Sigmoid colon (tissue), 4 donors: Measurements from ENCODE around the gene TRPV3.

Source experiments
- POLR2A ChIP-seq, 2 donors: fragments of 450-650 bp; IDR thresholded peaks; one replicate each; pipeline ENCODE4 v1.6.1; 2016; ENCODE audit warnings: antibody characterized with exemption in 2 of 2, mild to moderate bottlenecking in 2 of 2, moderate library complexity in 2 of 2
- POLR2AphosphoS5 ChIP-seq, 4 donors: sonication (generic); formaldehyde crosslinking; IDR thresholded peaks; one replicate each; pipeline ENCODE4 v1.6.1; 2017; ENCODE audit warnings: antibody characterized with exemption in 4 of 4
- TF ChIP-seq, protein P1 (sequence below), 4 experiments: fragments of 450-650 bp in 3 of 4; fragments of 200-600 bp in 1 of 4; IDR thresholded peaks; one replicate each; pipeline ENCODE4 v1.5.1; 2016 to 2019; ENCODE audit warnings: antibody characterized with exemption in 4 of 4, mild to moderate bottlenecking in 3 of 4, moderate library complexity in 2 of 4

GRCh38 chr17:3542410-3543088 is 15.1 kb downstream of the TRPV3 start:
- TF ChIP-seq, protein P1, sequence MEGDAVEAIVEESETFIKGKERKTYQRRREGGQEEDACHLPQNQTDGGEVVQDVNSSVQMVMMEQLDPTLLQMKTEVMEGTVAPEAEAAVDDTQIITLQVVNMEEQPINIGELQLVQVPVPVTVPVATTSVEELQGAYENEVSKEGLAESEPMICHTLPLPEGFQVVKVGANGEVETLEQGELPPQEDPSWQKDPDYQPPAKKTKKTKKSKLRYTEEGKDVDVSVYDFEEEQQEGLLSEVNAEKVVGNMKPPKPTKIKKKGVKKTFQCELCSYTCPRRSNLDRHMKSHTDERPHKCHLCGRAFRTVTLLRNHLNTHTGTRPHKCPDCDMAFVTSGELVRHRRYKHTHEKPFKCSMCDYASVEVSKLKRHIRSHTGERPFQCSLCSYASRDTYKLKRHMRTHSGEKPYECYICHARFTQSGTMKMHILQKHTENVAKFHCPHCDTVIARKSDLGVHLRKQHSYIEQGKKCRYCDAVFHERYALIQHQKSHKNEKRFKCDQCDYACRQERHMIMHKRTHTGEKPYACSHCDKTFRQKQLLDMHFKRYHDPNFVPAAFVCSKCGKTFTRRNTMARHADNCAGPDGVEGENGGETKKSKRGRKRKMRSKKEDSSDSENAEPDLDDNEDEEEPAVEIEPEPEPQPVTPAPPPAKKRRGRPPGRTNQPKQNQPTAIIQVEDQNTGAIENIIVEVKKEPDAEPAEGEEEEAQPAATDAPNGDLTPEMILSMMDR (IDR thresholded peaks at IDR 0.05) = no peak
- TF ChIP-seq POLR2A (IDR thresholded peaks at IDR 0.05) (no peak), POLR2AphosphoS5 (IDR thresholded peaks at IDR 0.05) (no peak)
